H9 (cell line): ENCODE results near the gene MTG2. TPM values are rescaled to one million over a fixed set of nuclear protein-coding genes. Genes with fewer than 3 reads are reported as not detected.

ENCODE experiments used
- DNase-seq: peaks from one replicate; pipeline ENCODE4 v3.0.0-alpha.2; 2017
- H2AFZ ChIP-seq: one replicate; pipeline ENCODE4 v1.6.1; 2013; ENCODE audit warnings: mild to moderate bottlenecking, low read length, control low read depth, moderate library complexity
- H2AK5ac ChIP-seq: 2 replicates; pipeline ENCODE4 v1.6.1; 2013; ENCODE audit warnings: low read length, control low read depth, mixed read lengths; ENCODE audit not compliant: insufficient read length
- H2BK120ac ChIP-seq: one replicate; pipeline ENCODE4 v1.6.1; 2013; ENCODE audit warnings: low read depth, mild to moderate bottlenecking, low read length, control low read depth, inconsistent platforms; ENCODE audit not compliant: poor library complexity, severe bottlenecking
- H2BK12ac ChIP-seq: 2 replicates; pipeline ENCODE4 v1.6.1; 2013; ENCODE audit warnings: low read length, control low read depth, mixed read lengths, low read depth; ENCODE audit not compliant: insufficient read length
- H2BK15ac ChIP-seq: 2 replicates; pipeline ENCODE4 v1.6.1; 2013; ENCODE audit warnings: low read depth, low read length, control low read depth
- H2BK20ac ChIP-seq: one replicate; pipeline ENCODE4 v1.6.1; 2013; ENCODE audit warnings: low read depth, mild to moderate bottlenecking, low read length, control low read depth, inconsistent platforms; ENCODE audit not compliant: poor library complexity, severe bottlenecking
- H2BK5ac ChIP-seq: 2 replicates; pipeline ENCODE4 v1.6.1; 2013; ENCODE audit warnings: low read length, control low read depth, mixed read lengths; ENCODE audit not compliant: insufficient read length
- H3K14ac ChIP-seq: 2 replicates; pipeline ENCODE4 v1.6.1; 2013; ENCODE audit warnings: low read length, control low read depth; ENCODE audit not compliant: insufficient read depth
- H3K18ac ChIP-seq: 2 replicates; pipeline ENCODE4 v1.6.1; 2013; ENCODE audit warnings: low read depth, mild to moderate bottlenecking, mixed read lengths, low read length, control low read depth; ENCODE audit not compliant: insufficient read length
- H3K23ac ChIP-seq: 2 replicates; pipeline ENCODE4 v1.6.1; 2013; ENCODE audit warnings: low read length, control low read depth, mixed read lengths, low read depth; ENCODE audit not compliant: insufficient read length
- H3K23me2 ChIP-seq: 2 replicates; pipeline ENCODE4 v1.6.1; 2013; ENCODE audit warnings: low read depth, mild to moderate bottlenecking, mixed read lengths, low read length, control low read depth; ENCODE audit not compliant: insufficient read length, poor library complexity, severe bottlenecking
- H3K27ac ChIP-seq: 2 replicates; pipeline ENCODE4 v1.5.1; 2013; ENCODE audit warnings: low read length, control low read depth, mixed read lengths, low read depth; ENCODE audit not compliant: insufficient read length
- H3K27me3 ChIP-seq: 2 replicates; pipeline ENCODE4 v1.6.1; 2013; ENCODE audit warnings: low read length, control low read depth, inconsistent platforms; ENCODE audit not compliant: insufficient read depth
- H3K4ac ChIP-seq: 2 replicates; pipeline ENCODE4 v1.6.1; 2013; ENCODE audit warnings: low read depth, mild to moderate bottlenecking, control low read depth, inconsistent platforms, low read length, moderate library complexity
- H3K4me1 ChIP-seq: 2 replicates; pipeline ENCODE4 v1.6.1; 2013; ENCODE audit warnings: low read length, control low read depth, inconsistent platforms; ENCODE audit not compliant: insufficient read depth
- H3K4me2 ChIP-seq: 2 replicates; pipeline ENCODE4 v1.6.1; 2013; ENCODE audit warnings: low read length, control low read depth, mixed read lengths; ENCODE audit not compliant: insufficient read length, insufficient read depth
- H3K56ac ChIP-seq: 2 replicates; pipeline ENCODE4 v1.6.1; 2013; ENCODE audit warnings: low read depth, mild to moderate bottlenecking, mixed read lengths, low read length, control low read depth; ENCODE audit not compliant: insufficient read length
- H3K79me1 ChIP-seq: 2 replicates; pipeline ENCODE4 v1.6.1; 2013; ENCODE audit warnings: low read depth, mild to moderate bottlenecking, moderate library complexity, low read length, control low read depth, inconsistent platforms; ENCODE audit not compliant: insufficient read depth, poor library complexity, severe bottlenecking
- H3K79me2 ChIP-seq: 2 replicates; pipeline ENCODE4 v1.6.1; 2013; ENCODE audit warnings: low read length, control low read depth, inconsistent platforms; ENCODE audit not compliant: insufficient read depth
- H3K9ac ChIP-seq: 2 replicates; pipeline ENCODE4 v1.6.1; 2013; ENCODE audit warnings: low read length, control low read depth, mixed read lengths; ENCODE audit not compliant: insufficient read length; ENCODE audit errors: extremely low read depth
- H3K9me3 ChIP-seq: one replicate; pipeline ENCODE4 v1.6.1; 2013; ENCODE audit warnings: low read depth, low read length, inconsistent platforms; ENCODE audit not compliant: control insufficient read depth
- H3T11ph ChIP-seq: one replicate; pipeline ENCODE4 v1.6.1; 2013; ENCODE audit warnings: mild to moderate bottlenecking, low read length, control low read depth, inconsistent platforms
- H4K20me1 ChIP-seq: one replicate; pipeline ENCODE4 v1.6.1; 2013; ENCODE audit not compliant: control insufficient read depth, insufficient read length, insufficient read depth
- H4K5ac ChIP-seq: 2 replicates; pipeline ENCODE4 v1.6.1; 2013; ENCODE audit warnings: low read depth, mild to moderate bottlenecking, mixed read lengths, low read length, control low read depth; ENCODE audit not compliant: insufficient read length
- H4K8ac ChIP-seq: replicated peaks from 2 replicates; pipeline ENCODE4 v1.6.1; 2013; ENCODE audit warnings: low read length, control low read depth, mixed read lengths, low read depth; ENCODE audit not compliant: insufficient read length
- H4K91ac ChIP-seq: 2 replicates; pipeline ENCODE4 v1.6.1; 2013; ENCODE audit warnings: low read depth, mild to moderate bottlenecking, moderate library complexity, mixed read lengths, low read length, control low read depth; ENCODE audit not compliant: insufficient read length
- H3K27ac Mint-ChIP-seq, 3 experiments: 2 replicates in 2 of 3; 3 replicates in 1 of 3; pipeline ENCODE4 v1.8.0; 2020 to 2021; ENCODE audit warnings: mixed read lengths in 3 of 3, mild to moderate bottlenecking in 1 of 3, moderate library complexity in 1 of 3
- H3K27me3 Mint-ChIP-seq: 2 replicates; pipeline ENCODE4 v1.8.0; 2021; ENCODE audit warnings: low read depth, mild to moderate bottlenecking, moderate library complexity, mixed read lengths
- H3K36me3 Mint-ChIP-seq, 3 experiments: 2 replicates in 2 of 3; 3 replicates in 1 of 3; pipeline ENCODE4 v1.8.0; 2020 to 2021; ENCODE audit warnings: low read depth in 3 of 3, mixed read lengths in 3 of 3; ENCODE audit not compliant: insufficient read depth in 1 of 3
- H3K4me1 Mint-ChIP-seq, 2 experiments: 2 replicates each; pipeline ENCODE4 v1.8.0; 2020; ENCODE audit warnings: mixed read lengths in 2 of 2
- H3K4me3 Mint-ChIP-seq, 2 experiments: 2 replicates in 1 of 2; 3 replicates in 1 of 2; pipeline ENCODE4 v1.8.0; 2020 to 2021; ENCODE audit warnings: mild to moderate bottlenecking in 2 of 2, mixed read lengths in 2 of 2, moderate library complexity in 1 of 2
- H3K9me3 Mint-ChIP-seq, 2 experiments: 2 replicates in 1 of 2; 3 replicates in 1 of 2; pipeline ENCODE4 v1.8.0; 2020; ENCODE audit warnings: mild to moderate bottlenecking in 2 of 2, mixed read lengths in 2 of 2, moderate library complexity in 1 of 2
- CTCF ChIP-seq: fragments of 200-600 bp; sonication (generic); conservative IDR thresholded peaks from 3 replicates; pipeline ENCODE4 v1.8.0; 2021; ENCODE audit warnings: antibody characterized with exemption, mild to moderate bottlenecking
- WGBS: extraction: QIAGEN DNeasy Blood & Tissue Kit; methylation state at CpG from one replicate; pipeline ENCODE4 v1.1.7; 2013; ENCODE audit warnings: missing lambda C conversion rate, low lambda C conversion rate, mixed read lengths; ENCODE audit not compliant: insufficient read length; ENCODE audit errors: extremely low coverage; 5-methylcytosine and 5-hydroxymethylcytosine counted together
- total RNA-seq: library from RNA; stranded (reverse); gene quantifications from 2 replicates; pipeline ENCODE4 v1.2.1, GENCODE V29; 2021

The MTG2 gene
- total RNA-seq, 1 experiment from 2014 or later: 25.1 TPM

- Histone ChIP-seq H3K56ac (no peak overlapping the region), H3K9me3 (no peaks in the 10 kb centered on the region), H3K18ac (no peak overlapping the region), H3K23ac (no peak overlapping the region), H3K9ac (no peak overlapping the region), H4K5ac (no peak overlapping the region), H4K20me1 (no peaks in the 10 kb centered on the region), H3K4me2 (no peak overlapping the region), H2BK15ac (no peak overlapping the region), H2AFZ (no peak overlapping the region), H3K4me1 (no peaks in the 10 kb centered on the region), H3K4ac (no peak overlapping the region), H3K79me1 (no peaks in the 10 kb centered on the region), H3K27ac (no peak overlapping the region), H3T11ph (no peak overlapping the region), H4K8ac (no peak overlapping the region), H3K14ac (no peak overlapping the region), H2BK20ac (no peak overlapping the region), H3K23me2 (no peaks in the 10 kb centered on the region), H4K91ac (no peak overlapping the region), H3K27me3 (no peaks in the 10 kb centered on the region), H3K79me2 (no peaks in the 10 kb centered on the region), H2BK5ac (no peak overlapping the region), H2AK5ac (no peak overlapping the region), H2BK120ac (no peak overlapping the region), H2BK12ac (no peak overlapping the region)
- Mint-ChIP-seq H3K4me1 (no peaks in the 10 kb centered on the region), H3K27ac (peak overlapping the region in 2 of 3 experiments; percentile 24 to 26; a peak in 3 of 7 replicates), H3K36me3 (peaks cover 11 to 44% (median 36%) of the 10 kb centered on the region in 3 experiments), H3K27me3 (no peaks in the 10 kb centered on the region; the same call in 1 of the 2 replicates), H3K4me3 (no peak overlapping the region), H3K9me3 (no peaks in the 10 kb centered on the region)
- TF ChIP-seq CTCF: no peak
- no CpG with 5 or more reads among the region's 8 CpGs for WGBS
- no peak for DNase-seq
Observed at GRCh38 chr20:62171245-62171644, 11.6 kb upstream of the MTG2 start.
